SH-SY5Y (cell line): ENCODE measurements around the gene N4BP2L1.

Experiments
- GATA2 ChIP-seq: IDR thresholded peaks from 2 replicates; pipeline ENCODE4 v1.6.1; 2011; ENCODE audit warnings: mild to moderate bottlenecking, low read depth, low read length
- GATA3 ChIP-seq: IDR thresholded peaks from 2 replicates; pipeline ENCODE4 v1.6.1; 2011; ENCODE audit warnings: low read depth, mild to moderate bottlenecking, low read length, moderate library complexity

DNA sequence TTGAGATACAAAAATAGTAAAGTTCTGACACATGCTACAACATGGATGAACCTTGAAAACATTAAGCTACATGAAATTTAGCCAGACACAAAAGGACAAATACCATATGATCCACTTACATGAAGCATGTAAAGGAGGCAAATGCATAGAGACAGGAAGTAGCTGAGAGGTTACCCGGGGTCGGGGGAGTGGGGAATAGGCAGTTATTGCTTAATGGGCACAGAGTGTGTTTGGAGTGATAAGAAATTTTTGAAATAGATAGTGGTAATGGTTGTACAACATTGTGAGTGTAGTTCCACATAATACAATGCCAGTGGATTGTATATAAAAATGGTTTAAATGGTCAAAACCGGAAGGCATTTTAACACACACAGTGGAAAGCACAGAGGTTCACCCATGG, 4.3 kb downstream of the N4BP2L1 start:
- TF ChIP-seq GATA2: no peak
- no peak for TF ChIP-seq GATA3
